HepG2 (cell line): Measurements from ENCODE around the gene GCNT3. TPM values are rescaled to one million over a fixed set of nuclear protein-coding genes. Genes with fewer than 3 reads are reported as not detected.

Experiments used
- ATAC-seq: fragments of 200-7000 bp; cut with Tn5 transposase; 3 replicates; pipeline ENCODE4 v1.9.1; 2020; ENCODE audit warnings: mild to moderate bottlenecking, moderate library complexity
- BruUV-seq: library from RNA; stranded (reverse); fragments of 400-500 nt; replicated peaks from 2 replicates; lab custom pipeline; 2021; lab: Mats Ljungman, UMichigan
- CTCF ChIA-PET: fragments of 300-600 bp; formaldehyde crosslinking; extraction: SDS; loops from one replicate; lab custom pipeline; 2021; ENCODE audit warnings: low total read pairs, inconsistent platforms, low intra/inter-chr PET ratio; lab: Yijun Ruan, JAX
- POLR2A ChIA-PET: fragments of 350-600 bp; sonication (Branson Sonifier 250); formaldehyde crosslinking; loops from one replicate; lab custom pipeline; 2020; ENCODE audit warnings: antibody characterized with exemption, inconsistent platforms; lab: Yijun Ruan, JAX
- DNase-seq: peaks from one replicate; pipeline ENCODE4 v3.0.0-alpha.2; 2015; ENCODE audit warnings: low spot score
- FAIRE-seq: peaks from 3 replicates; lab custom pipeline; 2011; peaks lifted over from hg19 to GRCh38; lab: Jason Lieb, UNC
- H2AFZ ChIP-seq: one replicate; pipeline ENCODE4 v1.6.1; 2011; ENCODE audit warnings: low read length, inconsistent platforms
- H3K27ac ChIP-seq: fragments of 300-600 bp; 3 replicates; pipeline ENCODE4 v1.8.0; 2011; ENCODE audit warnings: mixed run types, mild to moderate bottlenecking, mixed read lengths, low read length, inconsistent platforms; ENCODE audit not compliant: insufficient read depth; ENCODE audit errors: extremely low read length
- H3K27me3 ChIP-seq, 2 experiments: fragments of 200-600 bp in 1 of 2; 2 replicates in 1 of 2; 3 replicates in 1 of 2; pipeline versions ENCODE4 v1.6.0 to v1.8.0; 2011; ENCODE audit warnings: low read length in 2 of 2, mild to moderate bottlenecking in 2 of 2, moderate library complexity in 2 of 2, inconsistent platforms in 1 of 2; ENCODE audit not compliant: insufficient read depth in 2 of 2, control insufficient read depth in 1 of 2
- H3K36me3 ChIP-seq, 2 experiments: fragments of 200-600 bp in 1 of 2; replicated peaks in 1 of 2; 2 replicates in 1 of 2; 3 replicates in 1 of 2; pipeline versions ENCODE4 v1.5.1 to v1.8.0; 2011; ENCODE audit warnings: low read length in 2 of 2, inconsistent platforms in 1 of 2; ENCODE audit not compliant: insufficient read depth in 2 of 2, control insufficient read depth in 1 of 2
- H3K4me1 ChIP-seq: 2 replicates; pipeline ENCODE4 v1.5.1; 2012; ENCODE audit warnings: low read length, inconsistent platforms; ENCODE audit not compliant: insufficient read depth
- H3K4me2 ChIP-seq: 2 replicates; pipeline ENCODE4 v1.6.0; 2011; ENCODE audit warnings: low read depth, low read length, inconsistent platforms
- H3K4me3 ChIP-seq, 3 experiments: fragments of 200-600 bp in 1 of 3; sonication (generic), shearing (Covaris generic) in 1 of 3; replicated peaks in 1 of 3; 2 replicates each; pipeline ENCODE4 v1.5.1; 2011 to 2016; ENCODE audit warnings: low read length in 3 of 3, inconsistent platforms in 2 of 3, low read depth in 2 of 3, mild to moderate bottlenecking in 2 of 3, control low read depth in 1 of 3, mixed read lengths in 1 of 3; ENCODE audit not compliant: insufficient read depth in 1 of 3
- H3K79me2 ChIP-seq: one replicate; pipeline ENCODE4 v1.6.1; 2011; ENCODE audit warnings: low read length, inconsistent platforms; ENCODE audit not compliant: insufficient read depth
- H3K9ac ChIP-seq: 2 replicates; pipeline ENCODE4 v1.6.0; 2011; ENCODE audit warnings: mild to moderate bottlenecking, low read depth, low read length, inconsistent platforms; ENCODE audit not compliant: insufficient read depth
- H3K9me3 ChIP-seq: 2 replicates; pipeline ENCODE4 v1.5.1; 2012; ENCODE audit warnings: mild to moderate bottlenecking, low read length
- H4K20me1 ChIP-seq: 2 replicates; pipeline ENCODE4 v1.6.0; 2011; ENCODE audit warnings: inconsistent platforms, mild to moderate bottlenecking, low read length, moderate library complexity; ENCODE audit not compliant: insufficient read depth
- ATF2 ChIP-seq: sonication (generic); formaldehyde crosslinking; IDR thresholded peaks from 2 replicates; pipeline ENCODE4 v1.4.0; 2020; ENCODE audit warnings: missing genetic modification reagents
- BRF2 ChIP-seq: sonication (generic); formaldehyde crosslinking; IDR thresholded peaks from 2 replicates; pipeline ENCODE4 v1.8.1; 2022; ENCODE audit warnings: mild to moderate bottlenecking, missing genetic modification reagents
- CHCHD3 ChIP-seq: sonication (generic); formaldehyde crosslinking; IDR thresholded peaks from 2 replicates; pipeline ENCODE4 v1.8.0; 2022; ENCODE audit warnings: mild to moderate bottlenecking, missing genetic modification reagents, moderate library complexity
- GABPA ChIP-seq, 2 experiments: IDR thresholded peaks; 2 replicates each; pipeline ENCODE4 v1.6.1; 2011 to 2016; ENCODE audit warnings: low read depth in 2 of 2, low read length in 1 of 2, missing biosample characterization in 1 of 2, missing genetic modification characterization in 1 of 2
- KDM2A ChIP-seq: sonication (generic); formaldehyde crosslinking; IDR thresholded peaks from 2 replicates; pipeline ENCODE4 v1.4.0; 2020; ENCODE audit warnings: low read depth, missing genetic modification reagents, borderline replicate concordance
- NR1H2 ChIP-seq: sonication (generic); formaldehyde crosslinking; IDR thresholded peaks from 2 replicates; pipeline ENCODE4 v1.8.1; 2022; ENCODE audit warnings: low read depth, missing genetic modification reagents, borderline replicate concordance
- PITX1 ChIP-seq: sonication (generic); formaldehyde crosslinking; IDR thresholded peaks from 2 replicates; pipeline ENCODE4 v1.5.1; 2020; ENCODE audit warnings: mild to moderate bottlenecking, missing genetic modification reagents
- STAG1 ChIP-seq: sonication (generic); formaldehyde crosslinking; IDR thresholded peaks from 2 replicates; pipeline ENCODE4 v1.4.0; 2020; ENCODE audit warnings: missing genetic modification reagents
- YY1 ChIP-seq: IDR thresholded peaks from 2 replicates; pipeline ENCODE4 v1.6.1; 2011; ENCODE audit warnings: low read length, low read depth, moderate library complexity, mild to moderate bottlenecking; ENCODE audit not compliant: insufficient read depth, insufficient replicate concordance
- ZNF607 ChIP-seq: sonication (generic); formaldehyde crosslinking; IDR thresholded peaks from 2 replicates; pipeline ENCODE4 v1.5.1; 2020; ENCODE audit warnings: missing genetic modification reagents, mild to moderate bottlenecking, borderline replicate concordance
- ZSCAN20 ChIP-seq: sonication (generic); formaldehyde crosslinking; IDR thresholded peaks from 2 replicates; pipeline ENCODE4 v1.4.0; 2020; ENCODE audit warnings: missing genetic modification reagents, mild to moderate bottlenecking, borderline replicate concordance
- ZSCAN21 ChIP-seq: sonication (generic); formaldehyde crosslinking; IDR thresholded peaks from 2 replicates; pipeline ENCODE4 v1.8.0; 2022; ENCODE audit warnings: mild to moderate bottlenecking, missing genetic modification reagents, moderate library complexity, borderline replicate concordance
- WGBS: methylation state at CpG from one replicate; pipeline ENCODE4 v1.1.6; 2017; ENCODE audit warnings: low lambda C conversion rate; 5-methylcytosine and 5-hydroxymethylcytosine counted together
- in situ Hi-C: cut with HindIII; loops from 2 replicates; pipeline ENCODE4 v1.10.0; 2017; ENCODE audit warnings: low pct_unique_long_range_greater_than_20kb; ENCODE audit not compliant: extremely low pct_ligation_motif_present
- intact Hi-C: fragments of 100-400 bp; cut with micrococcal nuclease; formaldehyde crosslinking; loops from one replicate; pipeline ENCODE4 v1.10.0; 2022; ENCODE audit not compliant: unreplicated experiment
- polyA plus RNA-seq, 8 experiments: library from polyadenylated mRNA; depleted of rRNA in 3 of 8; stranded (reverse) in 7 of 8; unstranded in 1 of 8; fragments of >200 nt; fragmentation: Illumina TruSeq in 4 of 8; extraction: Trizol in 4 of 8; gene quantifications; 2 replicates each; pipeline versions ENCODE4 v1.2.1 to v1.2.3, GENCODE V29; 2011 to 2016; ENCODE audit warnings: low read depth in 4 of 8, missing spikeins in 1 of 8, mixed read lengths in 1 of 8; ENCODE audit not compliant: insufficient read depth in 1 of 8
- total RNA-seq, 5 experiments: library from RNA; depleted of rRNA; stranded (reverse); fragments of >200 nt; fragmentation: Illumina TruSeq; extraction: Trizol; gene quantifications; 2 replicates each; pipeline ENCODE4 v1.2.3, GENCODE V29; 2016; ENCODE audit warnings: low read depth in 1 of 5
- TF ChIP-seq, protein P1 (sequence below): IDR thresholded peaks from 2 replicates; pipeline ENCODE4 v1.6.1; 2016; ENCODE audit warnings: low read depth, borderline replicate concordance

GCNT3 gene
- total and polyA plus RNA-seq, 2 of the 13 experiments (the other 11 are each of a cell fraction or from before 2014, with no cell fraction given): 6.8 to 9.8 TPM

DNA sequence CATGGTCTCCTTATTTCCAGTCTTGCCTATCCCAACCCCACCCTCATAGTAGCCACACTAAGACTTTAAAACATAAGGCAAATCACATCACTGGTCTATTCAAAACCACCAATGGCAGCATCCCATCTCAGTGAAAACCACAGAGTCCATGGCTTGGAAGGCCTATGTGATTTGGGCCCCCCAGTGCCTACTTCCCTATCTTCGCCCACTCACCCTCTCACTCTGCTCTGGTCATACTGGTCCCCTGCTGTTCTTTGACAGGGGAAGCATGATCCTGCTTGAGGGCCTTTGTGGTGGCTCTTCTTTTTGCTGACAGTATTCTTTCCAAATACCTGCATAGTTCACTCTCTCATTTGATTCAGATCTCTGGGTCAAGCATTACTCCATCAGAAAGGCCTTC is 42.5 kb downstream of the GCNT3 start:
- H3K27ac ChIP-seq: no peak overlapping the region
- FAIRE-seq (no peak), DNase-seq (no peak), ATAC-seq (no peak)
- no peak overlapping the region for H3K4me3 ChIP-seq
- H3K4me1 ChIP-seq: peaks cover 28% of the 10 kb centered on the region
- in situ Hi-C loops (no loop called here), intact Hi-C loops (no loop called here)
- no TSS peak for BruUV-seq
- CTCF ChIA-PET: no interaction called here
- H4K20me1 ChIP-seq: peaks cover 5% of the 10 kb centered on the region
- TF ChIP-seq CHCHD3 (CRISPR knock-in tag) (no peak), KDM2A (CRISPR knock-in tag) (no peak)
- no peak overlapping the region for H3K9ac ChIP-seq
- H2AFZ ChIP-seq: no peak overlapping the region
- no peaks in the 10 kb centered on the region for H3K27me3 ChIP-seq
- POLR2A ChIA-PET: no interaction called here
- no peak overlapping the region for H3K4me2 ChIP-seq
- H3K9me3 ChIP-seq: peaks cover 11% of the 10 kb centered on the region
- H3K79me2 ChIP-seq: peaks cover 53% of the 10 kb centered on the region
- WGBS: 100% methylated on average over 1 of the region's 1 CpG
- H3K36me3 ChIP-seq: peaks cover 8 to 47% of the 10 kb centered on the region in 2 experiments

- Histone ChIP-seq H3K4me1 (peaks cover 38% of the 10 kb centered on the region), H3K9me3 (peaks cover 7% of the 10 kb centered on the region), H2AFZ (no peak within 1 kb of the TSS), H3K27ac (peak within 1 kb of the TSS; percentile 80), H3K27me3 (no peaks in the 10 kb centered on the region), H3K4me2 (peak within 1 kb of the TSS; percentile 77), H4K20me1 (peaks cover 5% of the 10 kb centered on the region), H3K9ac (peak within 1 kb of the TSS; percentile 94), H3K79me2 (peaks cover 51% of the 10 kb centered on the region), H3K4me3 (peak within 1 kb of the TSS; percentile 90 to 96 (median 96)), H3K36me3 (peaks cover 5 to 29% of the 10 kb centered on the region in 2 experiments)
- POLR2A ChIA-PET: interaction anchor here (0.6 to 2.1 kb wide), 11 partner anchors 9 to 133 kb away, joined by 3 to 17 read pairs (median 4); partner anchors contain the start of genes BNIP2 and GCNT3
- CTCF ChIA-PET: no interaction called here
- intact Hi-C loops (no loop called here), in situ Hi-C loops (no loop called here)
- ATAC-seq (peak; percentile 100), FAIRE-seq (peak; percentile 95), DNase-seq (peak; percentile 85)
- WGBS: under 1% methylated on average over 24 of the region's 59 CpGs
- BruUV-seq: TSS peak; percentile 59
- peak; percentile 87 for TF ChIP-seq GABPA (IDR thresholded peaks at IDR 0.05; ENCODE audit: low read depth, low read length)
- TF ChIP-seq GABPA (CRISPR knock-in tag; IDR thresholded peaks at IDR 0.05; ENCODE audit: low read depth): peak; percentile 98
- peak; percentile 36; the same call in 1 of the 2 replicates for TF ChIP-seq ZNF607 (CRISPR knock-in tag)
- TF ChIP-seq PITX1 (CRISPR knock-in tag): no peak; the same call in 1 of the 2 replicates
- peak; percentile 79; the same call in 1 of the 2 replicates for TF ChIP-seq NR1H2
- TF ChIP-seq ZSCAN20 (CRISPR knock-in tag): no peak
- peak; percentile 37; the same call in 1 of the 2 replicates for TF ChIP-seq ZSCAN21 (CRISPR knock-in tag)
- no peak for TF ChIP-seq STAG1 (CRISPR knock-in tag)
- TF ChIP-seq, protein P1, sequence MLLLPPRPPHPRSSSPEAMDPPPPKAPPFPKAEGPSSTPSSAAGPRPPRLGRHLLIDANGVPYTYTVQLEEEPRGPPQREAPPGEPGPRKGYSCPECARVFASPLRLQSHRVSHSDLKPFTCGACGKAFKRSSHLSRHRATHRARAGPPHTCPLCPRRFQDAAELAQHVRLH: peak; percentile 89
- TF ChIP-seq YY1: peak; percentile 47
- TF ChIP-seq ATF2 (CRISPR knock-in tag): peak; percentile 42; the same call in 1 of the 2 replicates
- no peak for TF ChIP-seq BRF2 (CRISPR knock-in tag)
Observed at GRCh38 chr15:59656897-59657634, 45.5 kb downstream of the GCNT3 start, which contains the start of gene GTF2A2. Gene GTF2A2, minus strand, starts transcription at chr15:59657515. Its CDS starts 5,238 bp downstream, at chr15:59652277.
